OCI-LY7 (cell line): Measurements from ENCODE around the gene VPS37B.

Experiments
- EZH2phosphoT487 ChIP-seq: fragments of 200-600 bp; sonication (generic); IDR thresholded peaks from 2 replicates; pipeline ENCODE4 v1.6.1; 2018; ENCODE audit warnings: low read depth, borderline replicate concordance, mild to moderate bottlenecking, mixed run types, antibody characterized with exemption, low read length, moderate library complexity, mixed read lengths
- TF ChIP-seq, protein P1 (sequence below): fragments of 200-600 bp; sonication (generic); conservative IDR thresholded peaks from 2 replicates; pipeline ENCODE4 v1.5.1; 2014; ENCODE audit warnings: mild to moderate bottlenecking, antibody characterized with exemption, low read length, moderate library complexity, mixed read lengths

DNA sequence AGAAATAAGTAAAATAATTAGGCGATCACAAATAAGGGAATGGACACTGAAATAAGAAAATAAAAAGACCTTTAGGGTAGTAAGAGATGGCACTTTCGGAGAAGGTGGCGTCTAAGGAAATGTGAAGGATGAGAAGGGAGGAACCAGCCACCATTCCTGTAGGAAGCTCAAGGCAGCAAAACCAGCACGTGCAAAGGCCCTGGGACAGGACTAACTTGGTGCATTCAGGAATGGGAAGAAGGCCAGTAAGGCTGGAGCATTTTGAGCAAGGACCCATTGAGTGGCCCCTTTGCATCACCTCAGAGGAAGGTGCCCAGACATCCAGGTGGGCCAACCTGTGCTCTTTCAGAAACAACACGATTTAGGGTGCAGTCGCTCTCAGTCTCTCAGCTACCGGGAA is 738 bp upstream of the VPS37B start:
- TF ChIP-seq, protein P1, sequence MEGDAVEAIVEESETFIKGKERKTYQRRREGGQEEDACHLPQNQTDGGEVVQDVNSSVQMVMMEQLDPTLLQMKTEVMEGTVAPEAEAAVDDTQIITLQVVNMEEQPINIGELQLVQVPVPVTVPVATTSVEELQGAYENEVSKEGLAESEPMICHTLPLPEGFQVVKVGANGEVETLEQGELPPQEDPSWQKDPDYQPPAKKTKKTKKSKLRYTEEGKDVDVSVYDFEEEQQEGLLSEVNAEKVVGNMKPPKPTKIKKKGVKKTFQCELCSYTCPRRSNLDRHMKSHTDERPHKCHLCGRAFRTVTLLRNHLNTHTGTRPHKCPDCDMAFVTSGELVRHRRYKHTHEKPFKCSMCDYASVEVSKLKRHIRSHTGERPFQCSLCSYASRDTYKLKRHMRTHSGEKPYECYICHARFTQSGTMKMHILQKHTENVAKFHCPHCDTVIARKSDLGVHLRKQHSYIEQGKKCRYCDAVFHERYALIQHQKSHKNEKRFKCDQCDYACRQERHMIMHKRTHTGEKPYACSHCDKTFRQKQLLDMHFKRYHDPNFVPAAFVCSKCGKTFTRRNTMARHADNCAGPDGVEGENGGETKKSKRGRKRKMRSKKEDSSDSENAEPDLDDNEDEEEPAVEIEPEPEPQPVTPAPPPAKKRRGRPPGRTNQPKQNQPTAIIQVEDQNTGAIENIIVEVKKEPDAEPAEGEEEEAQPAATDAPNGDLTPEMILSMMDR = no peak
- TF ChIP-seq EZH2phosphoT487 = no peak
